DND-41 (cell line): ENCODE measurements around the gene SPATA3.

ENCODE experiments used
- ATAC-seq: fragments of 200-7000 bp; cut with Tn5 transposase; 3 replicates; pipeline ENCODE4 v1.9.1; 2021; ENCODE audit warnings: low read depth; ENCODE audit not compliant: insufficient read depth
- DNase-seq: peaks from one replicate; pipeline ENCODE4 v3.0.0-alpha.2; 2020
- H2AFZ ChIP-seq: 2 replicates; pipeline ENCODE4 v1.6.0; 2012; ENCODE audit warnings: low read depth, low read length
- H3K27ac ChIP-seq: 2 replicates; pipeline ENCODE4 v1.5.1; 2012; ENCODE audit warnings: low read length, inconsistent platforms
- H3K27me3 ChIP-seq: fragments of 200-600 bp; sonication (generic); 2 replicates; pipeline ENCODE4 v1.6.0; 2012; ENCODE audit warnings: low read length, mild to moderate bottlenecking, inconsistent platforms; ENCODE audit not compliant: insufficient read depth, poor library complexity
- H3K36me3 ChIP-seq: 2 replicates; pipeline ENCODE4 v1.5.1; 2012; ENCODE audit warnings: low read length, inconsistent platforms; ENCODE audit not compliant: insufficient read depth
- H3K4me1 ChIP-seq: 2 replicates; pipeline ENCODE4 v1.5.1; 2012; ENCODE audit warnings: mild to moderate bottlenecking, low read length; ENCODE audit not compliant: insufficient read depth
- H3K4me2 ChIP-seq: 2 replicates; pipeline ENCODE4 v1.6.0; 2012; ENCODE audit warnings: mild to moderate bottlenecking, moderate library complexity, low read length, inconsistent platforms; ENCODE audit not compliant: insufficient read depth
- H3K4me3 ChIP-seq, 2 experiments: fragments of 200-600 bp in 1 of 2; shearing (Covaris generic) in 1 of 2; 2 replicates each; pipeline ENCODE4 v1.5.1; 2012 to 2016; ENCODE audit warnings: inconsistent platforms in 2 of 2, low read length in 2 of 2, mild to moderate bottlenecking in 2 of 2, low read depth in 1 of 2, moderate library complexity in 1 of 2
- H3K79me2 ChIP-seq: 2 replicates; pipeline ENCODE4 v1.6.0; 2012; ENCODE audit warnings: low read length, inconsistent platforms; ENCODE audit not compliant: insufficient read depth
- H3K9ac ChIP-seq: 2 replicates; pipeline ENCODE4 v1.6.0; 2012; ENCODE audit warnings: low read depth, mild to moderate bottlenecking, inconsistent platforms, low read length, moderate library complexity
- H3K9me3 ChIP-seq: 2 replicates; pipeline ENCODE4 v1.5.1; 2012; ENCODE audit warnings: low read length, moderate library complexity, mild to moderate bottlenecking, inconsistent platforms; ENCODE audit not compliant: insufficient read depth, severe bottlenecking
- H4K20me1 ChIP-seq: 2 replicates; pipeline ENCODE4 v1.6.0; 2012; ENCODE audit warnings: low read length; ENCODE audit not compliant: insufficient read depth
- CTCF ChIP-seq: IDR thresholded peaks from 2 replicates; pipeline ENCODE4 v1.5.1; 2012; ENCODE audit warnings: borderline replicate concordance, low read length, moderate library complexity, mild to moderate bottlenecking; ENCODE audit not compliant: poor library complexity, severe bottlenecking; ENCODE audit errors: extremely low read depth
- EZH2 ChIP-seq: IDR thresholded peaks from 3 replicates; pipeline ENCODE4 v1.6.1; 2012; ENCODE audit warnings: borderline replicate concordance, low read depth, mild to moderate bottlenecking, moderate library complexity, low read length, inconsistent platforms; ENCODE audit not compliant: severe bottlenecking

The SPATA3 gene

GRCh38 chr2:231039294-231039664 is 43.4 kb downstream of the SPATA3 start:
- Histone ChIP-seq H3K9me3 (no peaks in the 10 kb centered on the region), H3K79me2 (no peaks in the 10 kb centered on the region), H3K4me1 (no peaks in the 10 kb centered on the region), H3K9ac (no peak overlapping the region), H3K27ac (no peak overlapping the region), H3K36me3 (no peaks in the 10 kb centered on the region), H2AFZ (no peak overlapping the region), H4K20me1 (no peaks in the 10 kb centered on the region), H3K4me2 (no peak overlapping the region), H3K27me3 (peaks cover 10% of the 10 kb centered on the region), H3K4me3 (no peak overlapping the region)
- TF ChIP-seq CTCF, result no peak
- no peak for TF ChIP-seq EZH2
- ATAC-seq (no peak), DNase-seq (no peak)

DNA sequence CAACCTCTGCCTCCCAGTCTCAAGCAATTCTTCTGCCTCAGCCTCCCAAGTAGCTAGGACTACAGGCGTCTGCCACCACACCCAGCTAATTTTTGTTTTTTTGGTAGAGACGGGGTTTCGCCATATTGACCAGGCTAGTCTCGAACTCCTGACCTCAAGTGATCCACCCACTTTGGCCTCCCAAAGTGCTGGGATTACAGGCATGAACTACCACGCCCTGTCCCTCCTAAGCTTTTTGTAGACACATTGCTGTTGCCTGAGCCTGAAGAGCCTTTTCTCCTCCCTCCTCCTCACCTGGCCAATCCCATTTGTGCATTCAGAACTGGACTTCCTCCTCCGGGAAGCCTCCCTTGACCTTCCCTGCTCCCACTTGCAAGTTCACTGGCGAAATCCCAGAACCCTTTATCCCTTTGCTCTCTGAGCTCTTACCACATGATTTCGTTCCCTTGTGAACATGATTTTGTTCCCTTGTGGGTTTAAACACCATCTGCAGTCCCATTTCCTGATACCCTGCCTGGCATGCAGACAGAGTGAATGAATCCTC is 44.0 kb downstream of the SPATA3 start:
- no peak overlapping the region for H3K4me3 ChIP-seq
- no peak overlapping the region for H3K9ac ChIP-seq
- no peak overlapping the region for H3K4me2 ChIP-seq
- no peak overlapping the region for H3K27ac ChIP-seq
- H4K20me1 ChIP-seq, result no peaks in the 10 kb centered on the region
- DNase-seq (no peak), ATAC-seq (no peak)
- no peaks in the 10 kb centered on the region for H3K36me3 ChIP-seq
- H3K27me3 ChIP-seq, result peaks cover 10% of the 10 kb centered on the region
- TF ChIP-seq EZH2 (no peak), CTCF (no peak)
- H3K79me2 ChIP-seq, result no peaks in the 10 kb centered on the region
- no peaks in the 10 kb centered on the region for H3K9me3 ChIP-seq
- H2AFZ ChIP-seq, result no peak overlapping the region
- no peaks in the 10 kb centered on the region for H3K4me1 ChIP-seq

DNA sequence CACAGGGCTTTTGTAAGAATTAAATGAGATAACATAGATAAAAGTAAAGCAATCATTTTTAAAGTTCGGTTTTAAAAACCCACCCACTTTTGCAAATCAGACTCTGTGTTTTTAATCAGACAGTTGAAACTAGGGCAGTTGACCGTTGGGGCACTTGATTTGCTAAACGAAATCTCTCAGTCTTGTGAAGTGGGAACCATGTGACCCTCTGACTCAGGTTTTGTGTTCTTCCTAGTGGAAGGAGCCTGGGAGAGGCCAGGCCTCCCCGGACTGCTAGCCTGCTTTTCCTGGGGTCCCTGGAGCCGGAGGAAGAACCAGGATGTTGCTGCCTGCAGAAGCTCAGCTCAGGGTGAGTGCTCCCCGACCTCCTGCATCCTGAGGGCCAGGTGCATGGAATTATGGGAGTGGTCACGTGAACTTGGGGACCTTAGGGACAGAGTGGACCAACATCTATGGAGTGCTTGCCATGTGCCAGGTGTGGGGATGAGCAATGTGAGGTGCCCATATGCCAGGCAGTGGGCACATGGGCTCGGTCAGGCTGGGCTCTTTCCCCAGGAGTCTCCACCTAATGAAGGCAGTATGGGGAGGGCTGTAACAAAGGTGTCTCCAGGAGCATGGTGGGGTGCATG is 45.3 kb downstream of the SPATA3 start:
- H4K20me1 ChIP-seq, result no peaks in the 10 kb centered on the region
- no peak for DNase-seq
- no peak overlapping the region for H3K4me2 ChIP-seq
- H3K4me3 ChIP-seq, result no peak overlapping the region
- no peak overlapping the region for H3K27ac ChIP-seq
- TF ChIP-seq CTCF (no peak), EZH2 (no peak)
- H3K9ac ChIP-seq, result no peak overlapping the region
- no peak overlapping the region for H2AFZ ChIP-seq
- H3K36me3 ChIP-seq, result no peaks in the 10 kb centered on the region
- H3K4me1 ChIP-seq, result no peaks in the 10 kb centered on the region
- H3K9me3 ChIP-seq, result no peaks in the 10 kb centered on the region
- no peak for ATAC-seq
- H3K27me3 ChIP-seq, result peaks cover 12% of the 10 kb centered on the region
- no peaks in the 10 kb centered on the region for H3K79me2 ChIP-seq
